SH-SY5Y (cell line): ENCODE measurements around the gene TMED8.

ENCODE experiments used
- GATA2 ChIP-seq: IDR thresholded peaks from 2 replicates; pipeline ENCODE4 v1.6.1; 2011; ENCODE audit warnings: mild to moderate bottlenecking, low read depth, low read length
- GATA3 ChIP-seq: IDR thresholded peaks from 2 replicates; pipeline ENCODE4 v1.6.1; 2011; ENCODE audit warnings: low read depth, mild to moderate bottlenecking, low read length, moderate library complexity

Gene TMED8

GRCh38 chr14:77303417-77304156, 73.3 kb downstream of the TMED8 start:
- TF ChIP-seq GATA3 (no peak), GATA2 (no peak)

DNA sequence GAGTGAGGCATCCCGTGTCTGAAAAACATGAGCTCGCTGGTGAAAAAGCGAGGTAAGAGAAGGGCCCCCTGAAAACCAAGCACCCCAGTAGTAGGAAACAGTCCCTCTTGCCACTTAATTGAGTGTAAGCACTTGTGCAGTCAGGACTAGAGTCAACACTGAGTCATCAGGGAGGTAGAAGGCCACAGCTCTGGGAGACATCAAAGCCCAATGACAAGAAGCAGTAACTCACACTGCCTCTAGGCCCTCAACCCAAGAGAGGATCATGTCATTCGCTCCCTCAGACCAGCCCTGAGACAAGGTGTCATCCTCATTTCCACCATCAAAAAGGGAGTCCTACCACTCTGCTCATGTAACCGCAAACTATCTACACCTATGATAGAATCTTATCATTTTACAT, 74.0 kb downstream of the TMED8 start:
- TF ChIP-seq GATA2 (no peak), GATA3 (no peak)

DNA sequence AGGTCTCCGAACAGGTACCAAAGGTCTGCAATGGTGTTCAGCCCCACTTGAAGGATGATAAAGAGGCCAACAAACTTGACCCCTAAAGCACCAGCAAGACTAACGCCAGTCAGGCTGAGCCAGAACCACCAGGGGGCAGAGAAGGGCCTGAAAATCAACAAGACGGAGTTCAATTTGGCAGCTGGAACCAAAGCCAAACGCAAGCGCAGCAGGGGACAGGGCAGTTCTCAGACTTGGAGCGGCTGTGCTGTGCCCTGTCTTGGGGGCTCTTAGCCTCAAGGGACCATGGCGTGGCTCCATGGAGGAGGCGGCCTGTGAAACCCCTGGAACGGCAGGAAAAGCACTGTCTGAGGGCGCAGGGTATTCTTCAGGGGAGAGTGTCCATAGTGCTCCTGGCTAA, 75.8 kb downstream of the TMED8 start:
- no peak for TF ChIP-seq GATA2

GRCh38 chr14:77299771-77300170, 77.1 kb downstream of the TMED8 start:
- TF ChIP-seq GATA3, result no peak
- no peak for TF ChIP-seq GATA2

- TF ChIP-seq GATA2 (no peak), GATA3 (no peak)
Measured at GRCh38 chr14:77296906-77297305, 80.0 kb downstream of the TMED8 start.

GRCh38 chr14:77296155-77296554, 80.7 kb downstream of the TMED8 start:
- no peak for TF ChIP-seq GATA3
- no peak for TF ChIP-seq GATA2

GRCh38 chr14:77290705-77291104, 86.2 kb downstream of the TMED8 start:
- no peak for TF ChIP-seq GATA2
- TF ChIP-seq GATA3, result no peak

- TF ChIP-seq GATA3 (no peak), GATA2 (no peak)
Measured at GRCh38 chr14:77286576-77286975, 90.3 kb downstream of the TMED8 start.
